MCF 10A (cell line): ENCODE measurements around the gene TSKS. TPM values are rescaled to one million over a fixed set of nuclear protein-coding genes. Genes with fewer than 3 reads are reported as not detected.

Source experiments
- BruUV-seq: library from RNA; stranded (reverse); fragments of 400-500 nt; replicated peaks from 2 replicates; lab custom pipeline; 2021; lab: Mats Ljungman, UMichigan
- CTCF ChIA-PET: fragments of 300-600 bp; sonication (Branson Sonifier 250); formaldehyde crosslinking; extraction: SDS; loops from one replicate; lab custom pipeline; 2021; ENCODE audit warnings: antibody characterized with exemption, inconsistent platforms; lab: Yijun Ruan, JAX
- POLR2A ChIA-PET: fragments of 300-600, 350-650 bp; sonication (Branson Sonifier 250); formaldehyde crosslinking; extraction: SDS; loops from one replicate; lab custom pipeline; 2020; ENCODE audit warnings: antibody characterized with exemption, inconsistent platforms; lab: Yijun Ruan, JAX
- DNase-seq: peaks from one replicate; pipeline ENCODE4 v3.0.0-alpha.2; 2018; ENCODE audit not compliant: unreplicated experiment
- H3K27ac Mint-ChIP-seq: one replicate; pipeline ENCODE4 v1.8.0; 2022; ENCODE audit warnings: mild to moderate bottlenecking, low read depth, mixed read lengths; ENCODE audit not compliant: unreplicated experiment
- H3K27me3 Mint-ChIP-seq: one replicate; pipeline ENCODE4 v1.8.0; 2022; ENCODE audit warnings: mixed read lengths; ENCODE audit not compliant: insufficient read depth, unreplicated experiment
- H3K36me3 Mint-ChIP-seq: one replicate; pipeline ENCODE4 v1.8.0; 2022; ENCODE audit warnings: mild to moderate bottlenecking, moderate library complexity, mixed read lengths; ENCODE audit not compliant: insufficient read depth, unreplicated experiment
- H3K4me1 Mint-ChIP-seq: one replicate; pipeline ENCODE4 v1.8.0; 2022; ENCODE audit warnings: mixed read lengths; ENCODE audit not compliant: insufficient read depth, unreplicated experiment
- H3K4me3 Mint-ChIP-seq: one replicate; pipeline ENCODE4 v1.8.0; 2022; ENCODE audit warnings: mild to moderate bottlenecking, moderate library complexity, mixed read lengths; ENCODE audit not compliant: unreplicated experiment
- H3K9me3 Mint-ChIP-seq: one replicate; pipeline ENCODE4 v1.8.0; 2022; ENCODE audit warnings: mixed read lengths; ENCODE audit not compliant: unreplicated experiment
- CTCF ChIP-seq: fragments of 200-600 bp; IDR thresholded peaks from one replicate; pipeline ENCODE4 v1.8.0; 2022; ENCODE audit warnings: antibody characterized with exemption, mild to moderate bottlenecking; ENCODE audit not compliant: unreplicated experiment
- intact Hi-C: fragments of 100-400 bp; cut with micrococcal nuclease; formaldehyde crosslinking; loops from 2 replicates; pipeline ENCODE4 v1.14.1; 2022
- total RNA-seq: library from RNA; stranded (reverse); gene quantifications from 2 replicates; pipeline ENCODE4 v1.2.3, GENCODE V29; 2022

The TSKS gene
- total RNA-seq, 1 experiment from 2014 or later: not detected

- Mint-ChIP-seq H3K27ac (no peak overlapping the region), H3K4me1 (peaks cover 5% of the 10 kb centered on the region), H3K9me3 (no peaks in the 10 kb centered on the region), H3K4me3 (no peak overlapping the region), H3K36me3 (no peaks in the 10 kb centered on the region), H3K27me3 (no peaks in the 10 kb centered on the region)
- no TSS peak for BruUV-seq
- POLR2A ChIA-PET: no interaction called here
- TF ChIP-seq CTCF: no peak
- no peak for DNase-seq
- CTCF ChIA-PET: no interaction called here
- intact Hi-C loops: no loop called here
Measured at GRCh38 chr19:49701271-49701786, 61.8 kb downstream of the TSKS start.

GRCh38 chr19:49700563-49700962 is 62.5 kb downstream of the TSKS start:
- H3K36me3 Mint-ChIP-seq: no peaks in the 10 kb centered on the region
- ChIA-PET POLR2A (interaction anchor here (0.7 kb wide), 1 partner anchor 144 kb away, joined by 3 read pairs; no protein-coding TSS in a partner anchor), CTCF (interaction anchor here (0.7 to 1.9 kb wide), 2 partner anchors 15 to 19 kb away, joined by 3 to 8 read pairs; no protein-coding TSS in a partner anchor)
- H3K9me3 Mint-ChIP-seq: no peaks in the 10 kb centered on the region
- no peaks in the 10 kb centered on the region for H3K27me3 Mint-ChIP-seq
- peaks cover 5% of the 10 kb centered on the region for H3K4me1 Mint-ChIP-seq
- intact Hi-C loops: no loop called here
- H3K27ac Mint-ChIP-seq: no peak overlapping the region
- no peak for TF ChIP-seq CTCF
- DNase-seq: no peak
- H3K4me3 Mint-ChIP-seq: no peak overlapping the region
- no TSS peak for BruUV-seq

GRCh38 chr19:49699364-49699763 is 63.7 kb downstream of the TSKS start:
- intact Hi-C loops: no loop called here
- no peak overlapping the region for H3K27ac Mint-ChIP-seq
- H3K9me3 Mint-ChIP-seq: no peaks in the 10 kb centered on the region
- H3K4me1 Mint-ChIP-seq: peaks cover 5% of the 10 kb centered on the region
- H3K36me3 Mint-ChIP-seq: no peaks in the 10 kb centered on the region
- no peaks in the 10 kb centered on the region for H3K27me3 Mint-ChIP-seq
- ChIA-PET POLR2A (no interaction called here), CTCF (interaction anchor here (0.7 to 1.9 kb wide), 2 partner anchors 18 to 952 kb away, joined by 3 to 8 read pairs; no protein-coding TSS in a partner anchor)
- DNase-seq: no peak
- BruUV-seq: no TSS peak
- TF ChIP-seq CTCF: no peak
- no peak overlapping the region for H3K4me3 Mint-ChIP-seq

- CTCF ChIA-PET: no interaction called here
Measured at GRCh38 chr19:49696865-49697264, 66.2 kb downstream of the TSKS start.

More at GRCh38 chr19:49696865-49697264, 66.2 kb downstream of the TSKS start:
- no peak for DNase-seq
- Mint-ChIP-seq H3K4me3 (no peak overlapping the region), H3K4me1 (no peaks in the 10 kb centered on the region), H3K27ac (no peak overlapping the region), H3K27me3 (no peaks in the 10 kb centered on the region), H3K36me3 (no peaks in the 10 kb centered on the region), H3K9me3 (no peaks in the 10 kb centered on the region)
- POLR2A ChIA-PET: interaction anchor here (1.0 kb wide), 1 partner anchor 40 kb away, joined by 3 read pairs; no protein-coding TSS in a partner anchor
- intact Hi-C loops: no loop called here
- TF ChIP-seq CTCF: no peak
- BruUV-seq: no TSS peak
